Esophagus muscularis mucosa (tissue), 4 donors: ENCODE results near the gene TUBA1A. TPM values are rescaled to one million over a fixed set of nuclear protein-coding genes. Genes with fewer than 3 reads are reported as not detected.

Experiments used
- DNase-seq: peaks from one replicate; pipeline ENCODE4 v3.0.0-alpha.2; 2017; ENCODE audit errors: extremely low spot score
- H3K27ac ChIP-seq, 4 donors: fragments of 200-600 bp; sonication (generic); replicated peaks in 1 of 4; 1 replicate in 3 of 4; 2 replicates in 1 of 4; pipeline ENCODE4 v1.5.1; 2016 to 2019; ENCODE audit warnings: mild to moderate bottlenecking in 1 of 4
- H3K27me3 ChIP-seq, 4 donors: fragments of 200-600 bp; sonication (generic); one replicate each; pipeline versions ENCODE4 v1.5.1 to v1.6.0; 2016 to 2019
- H3K36me3 ChIP-seq, 4 donors: fragments of 200-600 bp; sonication (generic); one replicate each; pipeline ENCODE4 v1.5.1; 2016 to 2019
- H3K4me1 ChIP-seq, 4 donors: fragments of 200-600 bp; sonication (generic); one replicate each; pipeline ENCODE4 v1.5.1; 2016 to 2019
- H3K4me3 ChIP-seq, 4 donors: fragments of 200-600 bp; sonication (generic); 1 replicate in 2 of 4; 2 replicates in 2 of 4; pipeline ENCODE4 v1.5.1; 2016 to 2019; ENCODE audit warnings: mild to moderate bottlenecking in 4 of 4, moderate library complexity in 1 of 4
- H3K9me3 ChIP-seq, 4 donors: fragments of 200-600 bp; sonication (generic); 1 replicate in 3 of 4; 2 replicates in 1 of 4; pipeline ENCODE4 v1.5.1; 2016 to 2019
- CTCF ChIP-seq, 3 experiments: fragments of 200-600 bp in 2 of 3; fragments of 450-650 bp in 1 of 3; sonication (generic) in 2 of 3; IDR thresholded peaks; one replicate each; pipeline ENCODE4 v1.5.1; 2017 to 2019; ENCODE audit warnings: antibody characterized with exemption in 3 of 3, mild to moderate bottlenecking in 2 of 3, moderate library complexity in 1 of 3
- EP300 ChIP-seq: sonication (generic); formaldehyde crosslinking; IDR thresholded peaks from one replicate; pipeline ENCODE4 v1.6.1; 2017; ENCODE audit warnings: antibody characterized with exemption
- POLR2A ChIP-seq: fragments of 450-650 bp; IDR thresholded peaks from one replicate; pipeline ENCODE4 v1.6.1; 2017; ENCODE audit warnings: antibody characterized with exemption, moderate library complexity, mild to moderate bottlenecking, low read depth
- POLR2AphosphoS5 ChIP-seq, 2 donors: sonication (generic); formaldehyde crosslinking; IDR thresholded peaks; one replicate each; pipeline ENCODE4 v1.6.1; 2017; ENCODE audit warnings: antibody characterized with exemption in 2 of 2
- WGBS: methylation state at CpG from one replicate; pipeline ENCODE4 v1.1.5; 2018; 5-methylcytosine and 5-hydroxymethylcytosine counted together
- intact Hi-C: fragments of 100-400 bp; cut with DNase I; formaldehyde crosslinking; loops from one replicate; pipeline ENCODE4 v1.15.1; 2023
- total RNA-seq, 4 donors: library from RNA; depleted of rRNA; stranded (reverse); fragments of >200 nt; gene quantifications; one replicate each; pipeline versions ENCODE4 v1.1.0 to v1.2.1, GENCODE V29; 2016

The TUBA1A gene
- total RNA-seq, 4 donors from 2014 or later, result 534 to 1,110 (median 887) TPM

- peaks cover 25 to 43% (median 30%) of the 10 kb centered on the region in 4 donors for H3K4me1 ChIP-seq
- no peaks in the 10 kb centered on the region for H3K27me3 ChIP-seq
- WGBS, result 61% methylated on average over 9 of the region's 9 CpGs
- H3K9me3 ChIP-seq, result no peaks in the 10 kb centered on the region
- H3K4me3 ChIP-seq, result peak overlapping the region in 3 of 4 donors; percentile 53 to 59 (median 59)
- no peak for DNase-seq
- peak overlapping the region; percentile 88 to 91 (median 91) for H3K27ac ChIP-seq
- no peaks in the 10 kb centered on the region for H3K36me3 ChIP-seq
- intact Hi-C loops, result loop anchor here (5.0 kb wide), 1 partner anchor 170 kb away; the partner anchor contains the start of gene KMT2D
- peak in 1 of 2 donors; percentile 27 for TF ChIP-seq POLR2AphosphoS5 (IDR thresholded peaks at IDR 0.05)
- no peak for TF ChIP-seq CTCF (IDR thresholded peaks at IDR 0.05)
Observed at GRCh38 chr12:49231878-49232655, 43.2 kb upstream of the TUBA1A start.

GRCh38 chr12:49230805-49231194 is 41.9 kb upstream of the TUBA1A start:
- Histone ChIP-seq H3K36me3 (no peaks in the 10 kb centered on the region), H3K4me3 (no peak overlapping the region), H3K9me3 (no peaks in the 10 kb centered on the region), H3K27me3 (no peaks in the 10 kb centered on the region), H3K27ac (peak overlapping the region in 1 of 4 donors; percentile 88), H3K4me1 (peaks cover 25 to 43% (median 30%) of the 10 kb centered on the region in 4 donors)
- WGBS, result 83% methylated on average over 3 of the region's 3 CpGs
- DNase-seq, result no peak
- TF ChIP-seq EP300, result no peak
- intact Hi-C loops, result loop anchor here (5.0 kb wide), 1 partner anchor 168 kb away; the partner anchor contains the start of gene KMT2D

- TF ChIP-seq EP300 (no peak), CTCF (IDR thresholded peaks at IDR 0.05) (no peak), POLR2AphosphoS5 (IDR thresholded peaks at IDR 0.05) (no peak), POLR2A (no peak)
- Histone ChIP-seq H3K4me1 (peaks cover 25 to 41% (median 32%) of the 10 kb centered on the region in 4 donors), H3K27me3 (no peaks in the 10 kb centered on the region), H3K27ac (no peak overlapping the region), H3K36me3 (no peaks in the 10 kb centered on the region), H3K9me3 (no peaks in the 10 kb centered on the region), H3K4me3 (no peak overlapping the region)
- WGBS, result 91% methylated on average over 6 of the region's 6 CpGs
- DNase-seq, result no peak
- intact Hi-C loops, result loop anchor here (5.0 kb wide), 1 partner anchor 168 kb away; the partner anchor contains the start of gene KMT2D
Observed at GRCh38 chr12:49230176-49230804, 41.4 kb upstream of the TUBA1A start.

GRCh38 chr12:49228653-49229052 is 39.8 kb upstream of the TUBA1A start:
- Histone ChIP-seq H3K9me3 (no peaks in the 10 kb centered on the region), H3K36me3 (no peaks in the 10 kb centered on the region), H3K27ac (no peak overlapping the region), H3K4me1 (peaks cover 19 to 42% (median 31%) of the 10 kb centered on the region in 4 donors), H3K27me3 (no peaks in the 10 kb centered on the region), H3K4me3 (no peak overlapping the region)
- 88% methylated on average over 3 of the region's 3 CpGs for WGBS
- intact Hi-C loops, result no loop called here
- DNase-seq, result no peak
- TF ChIP-seq CTCF (IDR thresholded peaks at IDR 0.05), result no peak
- no peak for TF ChIP-seq POLR2AphosphoS5 (IDR thresholded peaks at IDR 0.05)
- no peak for TF ChIP-seq EP300
- no peak for TF ChIP-seq POLR2A

GRCh38 chr12:49227713-49228112 is 38.8 kb upstream of the TUBA1A start:
- 94% methylated on average over 3 of the region's 3 CpGs for WGBS
- H3K4me1 ChIP-seq, result peaks cover 10 to 42% (median 30%) of the 10 kb centered on the region in 4 donors
- no peaks in the 10 kb centered on the region for H3K36me3 ChIP-seq
- no peak overlapping the region for H3K4me3 ChIP-seq
- H3K27me3 ChIP-seq, result no peaks in the 10 kb centered on the region
- no peak for TF ChIP-seq POLR2A
- intact Hi-C loops, result no loop called here
- H3K27ac ChIP-seq, result no peak overlapping the region
- no peaks in the 10 kb centered on the region for H3K9me3 ChIP-seq
- no peak for DNase-seq
